CD14-positive monocyte (primary cell): ENCODE data around the gene SECISBP2L. TPM values are rescaled to one million over a fixed set of nuclear protein-coding genes. Genes with fewer than 3 reads are reported as not detected.

ENCODE experiments used
- DNase-seq, 3 donors: peaks; one replicate each; pipeline ENCODE4 v3.0.0-alpha.2; 2011 to 2022
- H2AFZ ChIP-seq: 2 replicates; pipeline ENCODE4 v1.6.0; 2012; ENCODE audit warnings: mild to moderate bottlenecking, low read depth, low read length, inconsistent platforms; ENCODE audit not compliant: insufficient read depth, poor library complexity, severe bottlenecking
- H3K27ac ChIP-seq, 2 donors: 1 replicate in 1 of 2; 2 replicates in 1 of 2; pipeline ENCODE4 v1.5.1; 2012 to 2013; ENCODE audit warnings: low read length in 2 of 2, control low read depth in 1 of 2, inconsistent platforms in 1 of 2, low read depth in 1 of 2, mild to moderate bottlenecking in 1 of 2
- H3K27me3 ChIP-seq, 2 donors: one replicate each; pipeline versions ENCODE4 v1.6.0 to v1.6.1; 2011 to 2013; ENCODE audit warnings: low read length in 2 of 2; ENCODE audit not compliant: control insufficient read depth in 2 of 2, insufficient read depth in 2 of 2
- H3K36me3 ChIP-seq, 2 donors: replicated peaks in 1 of 2; 1 replicate in 1 of 2; 2 replicates in 1 of 2; pipeline versions ENCODE4 v1.5.1 to v1.6.1; 2012 to 2013; ENCODE audit warnings: low read length in 2 of 2, control low read depth in 1 of 2, inconsistent platforms in 1 of 2, mild to moderate bottlenecking in 1 of 2; ENCODE audit not compliant: insufficient read depth in 2 of 2, control insufficient read depth in 1 of 2
- H3K4me1 ChIP-seq, 2 donors: 1 replicate in 1 of 2; 2 replicates in 1 of 2; pipeline versions ENCODE4 v1.5.1 to v1.6.1; 2012 to 2013; ENCODE audit warnings: low read length in 2 of 2, control low read depth in 1 of 2, inconsistent platforms in 1 of 2, mild to moderate bottlenecking in 1 of 2, moderate library complexity in 1 of 2; ENCODE audit not compliant: insufficient read depth in 2 of 2, control insufficient read depth in 1 of 2
- H3K4me2 ChIP-seq: replicated peaks from 2 replicates; pipeline ENCODE3; 2012; ENCODE audit warnings: low read length, moderate library complexity, mild to moderate bottlenecking; ENCODE audit not compliant: poor library complexity, severe bottlenecking; ENCODE audit errors: extremely low read depth
- H3K4me3 ChIP-seq, 3 experiments: fragments of 200-600 bp in 1 of 3; sonication (generic) in 1 of 3; replicated peaks in 1 of 3; 1 replicate in 2 of 3; 2 replicates in 1 of 3; pipeline ENCODE4 v1.5.1; 2011 to 2013; ENCODE audit warnings: low read length in 3 of 3, mild to moderate bottlenecking in 3 of 3, control low read depth in 2 of 3, low read depth in 2 of 3, inconsistent platforms in 1 of 3, moderate library complexity in 1 of 3
- H3K79me2 ChIP-seq: 2 replicates; pipeline ENCODE4 v1.6.0; 2012; ENCODE audit warnings: mild to moderate bottlenecking, control low read depth, inconsistent platforms, low read length, moderate library complexity; ENCODE audit not compliant: insufficient read depth
- H3K9ac ChIP-seq: 2 replicates; pipeline ENCODE4 v1.6.0; 2017; ENCODE audit warnings: low read length, mild to moderate bottlenecking; ENCODE audit not compliant: insufficient read depth, poor library complexity, severe bottlenecking
- H3K9me3 ChIP-seq, 2 donors: replicated peaks in 1 of 2; 1 replicate in 1 of 2; 2 replicates in 1 of 2; pipeline versions ENCODE4 v1.5.1 to v1.6.1; 2012 to 2013; ENCODE audit warnings: low read length in 2 of 2, control low read depth in 1 of 2; ENCODE audit not compliant: control insufficient read depth in 1 of 2, insufficient read depth in 1 of 2
- H4K20me1 ChIP-seq: 2 replicates; pipeline ENCODE4 v1.6.0; 2012; ENCODE audit warnings: mild to moderate bottlenecking, low read length, control low read depth, moderate library complexity; ENCODE audit not compliant: insufficient read depth
- H3K27ac Mint-ChIP-seq, 7 donors: one replicate each; pipeline ENCODE4 v1.8.0; 2020; ENCODE audit warnings: mild to moderate bottlenecking in 7 of 7, mixed read lengths in 7 of 7, moderate library complexity in 6 of 7, inconsistent platforms in 2 of 7
- H3K27me3 Mint-ChIP-seq, 3 donors: one replicate each; pipeline ENCODE4 v1.8.0; 2021 to 2022; ENCODE audit warnings: low read depth in 3 of 3, mild to moderate bottlenecking in 3 of 3, mixed read lengths in 3 of 3, moderate library complexity in 3 of 3, inconsistent platforms in 1 of 3
- H3K36me3 Mint-ChIP-seq, 2 donors: one replicate each; pipeline ENCODE4 v1.8.0; 2020; ENCODE audit warnings: mixed read lengths in 2 of 2, inconsistent platforms in 1 of 2, mild to moderate bottlenecking in 1 of 2
- H3K4me1 Mint-ChIP-seq: one replicate; pipeline ENCODE4 v1.8.0; 2020; ENCODE audit warnings: mild to moderate bottlenecking, mixed read lengths
- H3K4me3 Mint-ChIP-seq, 2 donors: one replicate each; pipeline ENCODE4 v1.8.0; 2020; ENCODE audit warnings: mild to moderate bottlenecking in 2 of 2, mixed read lengths in 2 of 2, moderate library complexity in 1 of 2
- H3K9me3 Mint-ChIP-seq, 7 donors: one replicate each; pipeline ENCODE4 v1.8.0; 2020 to 2022; ENCODE audit warnings: mixed read lengths in 7 of 7, mild to moderate bottlenecking in 6 of 7, moderate library complexity in 6 of 7, inconsistent platforms in 2 of 7
- CTCF ChIP-seq: fragments of 200-600 bp; IDR thresholded peaks from one replicate; pipeline ENCODE4 v1.8.0; 2022; ENCODE audit warnings: antibody characterized with exemption, mild to moderate bottlenecking
- WGBS: methylation state at CpG from one replicate; pipeline ENCODE4 v1.1.5; 2013; ENCODE audit warnings: missing lambda C conversion rate; ENCODE audit not compliant: insufficient coverage; 5-methylcytosine and 5-hydroxymethylcytosine counted together
- intact Hi-C, 2 donors: fragments of 100-400 bp; cut with micrococcal nuclease; formaldehyde crosslinking; loops; one replicate each; pipeline versions ENCODE4 v1.15.0 to v1.15.1; 2023
- polyA plus RNA-seq, 3 donors: library from polyadenylated mRNA; depleted of rRNA in 1 of 3; unstranded in 2 of 3; stranded (reverse) in 1 of 3; fragments of 300-500 nt in 2 of 3; fragments of >200 nt in 1 of 3; fragmentation: Illumina TruSeq in 2 of 3; gene quantifications; 1 replicate in 2 of 3; 2 replicates in 1 of 3; pipeline ENCODE4 v1.2.3, GENCODE V29; 2012 to 2021

Gene SECISBP2L
- polyA plus RNA-seq, 3 donors, result 5.0 to 19.8 (median 9.5) TPM

GRCh38 chr15:48978638-48979037 is 67.6 kb downstream of the SECISBP2L start:
- Histone ChIP-seq H3K79me2 (no peaks in the 10 kb centered on the region), H3K27me3 (peaks cover 2 to 11% of the 10 kb centered on the region in 2 donors), H3K4me2 (no peak overlapping the region), H2AFZ (no peak overlapping the region), H3K4me1 (peaks cover 7 to 13% of the 10 kb centered on the region in 2 donors), H3K9ac (no peak overlapping the region), H3K27ac (no peak overlapping the region), H4K20me1 (no peaks in the 10 kb centered on the region), H3K9me3 (no peaks in the 10 kb centered on the region), H3K36me3 (no peaks in the 10 kb centered on the region), H3K4me3 (no peak overlapping the region)
- Mint-ChIP-seq H3K36me3 (no peaks in the 10 kb centered on the region), H3K27ac (no peak overlapping the region), H3K4me3 (no peak overlapping the region), H3K9me3 (peaks cover 0 to 5% (median 0%) of the 10 kb centered on the region in 7 donors), H3K27me3 (peaks cover 13 to 25% (median 19%) of the 10 kb centered on the region in 3 donors), H3K4me1 (peaks cover 13% of the 10 kb centered on the region)
- TF ChIP-seq CTCF, result no peak
- intact Hi-C loops, result no loop called here
- WGBS, result 33% methylated on average over 1 of the region's 2 CpGs
- no peak for DNase-seq

- Mint-ChIP-seq H3K27ac (no peak overlapping the region), H3K27me3 (peaks cover 11 to 32% (median 12%) of the 10 kb centered on the region in 3 donors), H3K36me3 (no peaks in the 10 kb centered on the region), H3K4me3 (peak overlapping the region; percentile 77 to 78), H3K9me3 (peaks cover 0 to 3% (median 0%) of the 10 kb centered on the region in 7 donors), H3K4me1 (peaks cover 13% of the 10 kb centered on the region)
- H3K27me3 ChIP-seq, result peaks cover 2 to 11% of the 10 kb centered on the region in 2 donors
- TF ChIP-seq CTCF, result no peak
- no peak overlapping the region for H3K27ac ChIP-seq
- peak overlapping the region in 1 of 3 experiments; percentile 74 for H3K4me3 ChIP-seq
- peak overlapping the region; percentile 93 for H2AFZ ChIP-seq
- WGBS, result 96% methylated on average over 8 of the region's 17 CpGs
- peak overlapping the region; percentile 73 for H3K4me2 ChIP-seq
- intact Hi-C loops, result no loop called here
- DNase-seq, result no peak
- no peaks in the 10 kb centered on the region for H3K79me2 ChIP-seq
- no peaks in the 10 kb centered on the region for H3K9me3 ChIP-seq
- peak overlapping the region; percentile 57 for H3K9ac ChIP-seq
- H3K36me3 ChIP-seq, result no peaks in the 10 kb centered on the region
- H3K4me1 ChIP-seq, result peaks cover 7 to 13% of the 10 kb centered on the region in 2 donors
- H4K20me1 ChIP-seq, result no peaks in the 10 kb centered on the region
Measured at GRCh38 chr15:48976444-48977088, 69.7 kb downstream of the SECISBP2L start.
